Sigmoid colon (tissue), 7 donors: Measurements from ENCODE around the gene PCDHA8. TPM values are rescaled to one million over a fixed set of nuclear protein-coding genes. Genes with fewer than 3 reads are reported as not detected.
"Not testable (repeated sequence)": the region's sequence is repeated elsewhere in the genome, so short reads cannot be mapped to it uniquely, and the experiment has no call there.

Source experiments
- DNase-seq: peaks from one replicate; pipeline ENCODE4 v3.0.0-alpha.2; 2019
- H3K27ac ChIP-seq, 4 donors: fragments of 200-600 bp; sonication (generic); one replicate each; pipeline ENCODE4 v1.5.1; 2016 to 2019; ENCODE audit warnings: mild to moderate bottlenecking in 1 of 4
- H3K27me3 ChIP-seq, 3 donors: fragments of 200-600 bp; sonication (generic); one replicate each; pipeline ENCODE4 v1.5.1; 2019; ENCODE audit warnings: mild to moderate bottlenecking in 1 of 3
- H3K36me3 ChIP-seq, 4 donors: fragments of 200-600 bp; sonication (generic); one replicate each; pipeline ENCODE4 v1.5.1; 2016 to 2019
- H3K4me1 ChIP-seq, 4 donors: fragments of 200-600 bp; sonication (generic); one replicate each; pipeline ENCODE4 v1.5.1; 2017 to 2019
- H3K4me3 ChIP-seq, 4 donors: fragments of 200-600 bp; sonication (generic); one replicate each; pipeline ENCODE4 v1.5.1; 2017 to 2019; ENCODE audit warnings: mild to moderate bottlenecking in 2 of 4, moderate library complexity in 1 of 4
- H3K9me3 ChIP-seq, 4 donors: fragments of 200-600 bp in 3 of 4; sonication (generic) in 3 of 4; one replicate each; pipeline versions ENCODE4 v1.5.1 to v1.6.1; 2013 to 2019
- EP300 ChIP-seq, 4 donors: sonication (generic); formaldehyde crosslinking; IDR thresholded peaks; one replicate each; pipeline ENCODE4 v1.6.1; 2017; ENCODE audit warnings: antibody characterized with exemption in 4 of 4
- POLR2A ChIP-seq, 2 donors: fragments of 450-650 bp; IDR thresholded peaks; one replicate each; pipeline ENCODE4 v1.6.1; 2016; ENCODE audit warnings: antibody characterized with exemption in 2 of 2, mild to moderate bottlenecking in 2 of 2, moderate library complexity in 2 of 2
- POLR2AphosphoS5 ChIP-seq, 4 donors: sonication (generic); formaldehyde crosslinking; IDR thresholded peaks; one replicate each; pipeline ENCODE4 v1.6.1; 2017; ENCODE audit warnings: antibody characterized with exemption in 4 of 4
- WGBS, 2 donors: extraction: QIAGEN DNeasy Blood & Tissue Kit; methylation state at CpG; one replicate each; pipeline ENCODE4 v1.1.7; 2013; 5-methylcytosine and 5-hydroxymethylcytosine counted together
- intact Hi-C: fragments of 100-400 bp; cut with DNase I; formaldehyde crosslinking; loops from one replicate; pipeline ENCODE4 v1.15.1; 2023
- polyA plus RNA-seq, 3 donors: library from polyadenylated mRNA; stranded (reverse); fragments of 200-250 nt; gene quantifications; one replicate each; pipeline ENCODE4 v1.2.3, GENCODE V29; 2013
- total RNA-seq, 4 donors: library from RNA; depleted of rRNA; stranded (reverse); fragments of >200 nt; gene quantifications; one replicate each; pipeline ENCODE4 v1.1.0, GENCODE V29; 2016
- TF ChIP-seq, protein P1 (sequence below), 4 experiments: fragments of 450-650 bp in 3 of 4; fragments of 200-600 bp in 1 of 4; IDR thresholded peaks; one replicate each; pipeline ENCODE4 v1.5.1; 2016 to 2019; ENCODE audit warnings: antibody characterized with exemption in 4 of 4, mild to moderate bottlenecking in 3 of 4, moderate library complexity in 2 of 4
- donor health status: healthy with polysubstance abuse.
- donor health status: Bipolar disorder and iron deficiency.
- donor health status: healthy.

The PCDHA8 gene
- total and polyA plus RNA-seq, 7 donors, result 0.49 TPM; not detected in 6

- WGBS, 2 donors, result 65 to 82% methylated on average over 39 of the region's 39 CpGs
- H3K4me1 ChIP-seq, result no peaks in the 10 kb centered on the region
- intact Hi-C loops, result no loop called here
- peaks cover 0 to 77% (median 0%) of the 10 kb centered on the region in 3 donors for H3K27me3 ChIP-seq
- H3K4me3 ChIP-seq, result no peak overlapping the region
- DNase-seq, result no peak
- peaks cover 0 to 31% (median 29%) of the 10 kb centered on the region in 4 donors for H3K9me3 ChIP-seq
- TF ChIP-seq, protein P1, sequence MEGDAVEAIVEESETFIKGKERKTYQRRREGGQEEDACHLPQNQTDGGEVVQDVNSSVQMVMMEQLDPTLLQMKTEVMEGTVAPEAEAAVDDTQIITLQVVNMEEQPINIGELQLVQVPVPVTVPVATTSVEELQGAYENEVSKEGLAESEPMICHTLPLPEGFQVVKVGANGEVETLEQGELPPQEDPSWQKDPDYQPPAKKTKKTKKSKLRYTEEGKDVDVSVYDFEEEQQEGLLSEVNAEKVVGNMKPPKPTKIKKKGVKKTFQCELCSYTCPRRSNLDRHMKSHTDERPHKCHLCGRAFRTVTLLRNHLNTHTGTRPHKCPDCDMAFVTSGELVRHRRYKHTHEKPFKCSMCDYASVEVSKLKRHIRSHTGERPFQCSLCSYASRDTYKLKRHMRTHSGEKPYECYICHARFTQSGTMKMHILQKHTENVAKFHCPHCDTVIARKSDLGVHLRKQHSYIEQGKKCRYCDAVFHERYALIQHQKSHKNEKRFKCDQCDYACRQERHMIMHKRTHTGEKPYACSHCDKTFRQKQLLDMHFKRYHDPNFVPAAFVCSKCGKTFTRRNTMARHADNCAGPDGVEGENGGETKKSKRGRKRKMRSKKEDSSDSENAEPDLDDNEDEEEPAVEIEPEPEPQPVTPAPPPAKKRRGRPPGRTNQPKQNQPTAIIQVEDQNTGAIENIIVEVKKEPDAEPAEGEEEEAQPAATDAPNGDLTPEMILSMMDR (IDR thresholded peaks at IDR 0.05), result no peak
- TF ChIP-seq POLR2A (IDR thresholded peaks at IDR 0.05), result no peak
- no peak for TF ChIP-seq EP300 (IDR thresholded peaks at IDR 0.05)
- TF ChIP-seq POLR2AphosphoS5 (IDR thresholded peaks at IDR 0.05), result no peak
- H3K36me3 ChIP-seq, result no peaks in the 10 kb centered on the region
- H3K27ac ChIP-seq, result no peak overlapping the region
Measured at GRCh38 chr5:140796718-140797095, 44.3 kb upstream of the PCDHA8 start.

- intact Hi-C loops, result no loop called here
- Histone ChIP-seq H3K4me3 (peak within 1 kb of the TSS in 3 of 4 donors; percentile 34 to 43 (median 42)), H3K4me1 (no peaks in the 10 kb centered on the region), H3K36me3 (no peaks in the 10 kb centered on the region), H3K27ac (peak within 1 kb of the TSS in 1 of 4 donors; percentile 51), H3K27me3 (peaks cover 0 to 73% (median 0%) of the 10 kb centered on the region in 3 donors), H3K9me3 (peaks cover 0 to 25% (median 15%) of the 10 kb centered on the region in 4 donors)
- DNase-seq, result no peak
- 24 to 55% methylated on average over 29 of the region's 29 CpGs for WGBS, 2 donors
- TF ChIP-seq, protein P1 (IDR thresholded peaks at IDR 0.05), result peak in 1 of 4 experiments; percentile 11
- TF ChIP-seq POLR2AphosphoS5 (IDR thresholded peaks at IDR 0.05) (no peak), POLR2A (IDR thresholded peaks at IDR 0.05) (no peak)
Measured at GRCh38 chr5:140800816-140801493, 40.0 kb upstream of the PCDHA8 start, which contains the start of gene PCDHA3. Gene PCDHA3, plus strand, starts transcription at chr5:140801057.

DNA sequence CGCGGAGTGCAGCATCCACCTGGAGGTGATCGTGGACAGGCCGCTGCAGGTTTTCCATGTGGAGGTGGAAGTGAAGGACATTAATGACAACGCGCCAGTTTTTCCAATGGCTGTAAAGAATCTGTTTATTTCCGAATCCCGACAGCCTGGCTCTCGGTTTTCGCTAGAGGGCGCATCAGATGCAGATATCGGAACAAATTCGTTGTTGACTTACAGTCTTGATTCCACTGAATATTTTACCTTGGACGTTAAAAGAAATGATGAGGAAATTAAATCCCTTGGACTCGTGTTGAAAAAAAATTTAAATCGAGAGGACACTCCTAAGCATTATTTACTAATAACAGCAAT is 39.5 kb upstream of the PCDHA8 start:
- no peaks in the 10 kb centered on the region for H3K36me3 ChIP-seq
- 18 to 48% methylated on average over 16 of the region's 16 CpGs for WGBS, 2 donors
- TF ChIP-seq EP300 (IDR thresholded peaks at IDR 0.05) (no peak), POLR2AphosphoS5 (IDR thresholded peaks at IDR 0.05) (no peak), POLR2A (IDR thresholded peaks at IDR 0.05) (no peak)
- TF ChIP-seq, protein P1 (IDR thresholded peaks at IDR 0.05), result no peak
- peak overlapping the region in 3 of 4 donors; percentile 34 to 43 (median 42) for H3K4me3 ChIP-seq
- H3K9me3 ChIP-seq, result peaks cover 0 to 20% (median 11%) of the 10 kb centered on the region in 4 donors
- H3K4me1 ChIP-seq, result no peaks in the 10 kb centered on the region
- intact Hi-C loops, result no loop called here
- H3K27me3 ChIP-seq, result peaks cover 0 to 68% (median 0%) of the 10 kb centered on the region in 3 donors
- no peak for DNase-seq
- H3K27ac ChIP-seq, result peak overlapping the region in 1 of 4 donors; percentile 51

DNA sequence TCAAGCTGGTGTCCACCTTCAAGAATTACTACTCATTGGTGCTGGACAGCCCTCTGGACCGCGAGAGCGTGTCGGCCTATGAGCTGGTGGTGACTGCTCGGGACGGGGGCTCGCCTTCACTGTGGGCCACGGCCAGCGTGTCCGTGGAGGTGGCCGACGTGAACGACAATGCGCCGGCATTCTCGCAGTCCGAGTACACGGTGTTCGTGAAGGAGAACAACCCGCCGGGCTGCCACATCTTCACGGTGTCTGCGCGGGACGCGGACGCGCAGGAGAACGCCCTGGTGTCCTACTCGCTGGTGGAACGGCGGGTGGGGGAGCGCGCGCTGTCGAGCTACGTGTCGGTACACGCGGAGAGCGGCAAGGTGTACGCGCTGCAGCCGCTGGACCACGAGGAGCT is 38.6 kb upstream of the PCDHA8 start:
- intact Hi-C loops, DNase-seq, H3K4me3 ChIP-seq: not testable (repeated sequence)

DNA sequence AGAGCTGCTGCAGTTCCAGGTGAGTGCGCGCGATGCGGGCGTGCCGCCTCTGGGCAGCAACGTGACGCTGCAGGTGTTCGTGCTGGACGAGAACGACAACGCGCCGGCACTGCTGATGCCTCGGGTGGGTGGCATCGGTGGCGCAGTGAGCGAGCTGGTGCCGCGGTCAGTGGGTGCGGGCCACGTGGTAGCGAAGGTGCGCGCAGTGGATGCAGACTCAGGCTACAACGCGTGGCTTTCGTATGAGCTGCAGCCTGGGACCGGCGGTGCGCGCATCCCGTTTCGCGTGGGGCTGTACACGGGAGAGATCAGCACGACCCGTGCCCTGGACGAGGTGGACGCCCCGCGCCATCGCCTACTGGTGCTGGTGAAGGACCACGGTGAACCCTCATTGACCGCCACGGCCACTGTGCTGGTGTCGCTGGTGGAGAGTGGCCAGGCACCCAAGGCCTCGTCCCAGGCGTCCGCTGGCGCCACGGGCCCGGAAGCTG is 38.2 kb upstream of the PCDHA8 start:
- Histone ChIP-seq H3K27ac (no peak overlapping the region), H3K4me3 (no peak overlapping the region), H3K9me3 (peaks cover 0 to 18% (median 8%) of the 10 kb centered on the region in 4 donors), H3K36me3 (no peaks in the 10 kb centered on the region), H3K27me3 (peaks cover 0 to 60% (median 0%) of the 10 kb centered on the region in 3 donors), H3K4me1 (no peaks in the 10 kb centered on the region)
- WGBS, 2 donors, result 55 to 78% methylated on average over 53 of the region's 53 CpGs
- no peak for TF ChIP-seq EP300 (IDR thresholded peaks at IDR 0.05)
- no peak for TF ChIP-seq POLR2AphosphoS5 (IDR thresholded peaks at IDR 0.05)
- TF ChIP-seq, protein P1 (IDR thresholded peaks at IDR 0.05), result no peak
- no peak for TF ChIP-seq POLR2A (IDR thresholded peaks at IDR 0.05)
- no peak for DNase-seq
- intact Hi-C loops, result no loop called here

More for the DNA sequence above, 38.6 kb upstream of the PCDHA8 start:
- Histone ChIP-seq H3K27me3 (peaks cover 0 to 60% (median 0%) of the 10 kb centered on the region in 3 donors), H3K9me3 (peaks cover 0 to 18% (median 7%) of the 10 kb centered on the region in 4 donors)
- WGBS, 2 donors, result 57 to 80% methylated on average over 45 of the region's 45 CpGs
- H3K27ac ChIP-seq, H3K36me3 ChIP-seq, H3K4me1 ChIP-seq: not testable (repeated sequence)
